Activated T-helper 2 cell treated with anti-CD3 and anti-CD28 coated beads, Interferon-gamma antibody, Interleukin-2, Interleukin-4, amounts not matched to agents 10 μg/mL and 5 μg/mL and 100 μg/mL, durations not matched to agents 14 hours and 24 hours and 36 hours (primary cell): Measurements from ENCODE around the gene SOX4. TPM values are rescaled to one million over a fixed set of nuclear protein-coding genes. Genes with fewer than 3 reads are reported as not detected.

ENCODE experiments used
- DNase-seq: peaks from one replicate; pipeline ENCODE4 v3.0.0; 2021; ENCODE audit warnings: low spot score
- H3K27ac Mint-ChIP-seq: one replicate; pipeline ENCODE4 v1.8.0; 2021; ENCODE audit warnings: mixed read lengths
- H3K27me3 Mint-ChIP-seq: one replicate; pipeline ENCODE4 v1.8.0; 2021; ENCODE audit warnings: low read depth, mixed read lengths
- H3K36me3 Mint-ChIP-seq: one replicate; pipeline ENCODE4 v1.8.0; 2021; ENCODE audit warnings: low read depth, mixed read lengths
- H3K4me1 Mint-ChIP-seq: one replicate; pipeline ENCODE4 v1.8.0; 2021; ENCODE audit warnings: low read depth, mixed read lengths
- H3K4me3 Mint-ChIP-seq: one replicate; pipeline ENCODE4 v1.8.0; 2021; ENCODE audit warnings: low read depth, mild to moderate bottlenecking, moderate library complexity, mixed read lengths
- H3K9me3 Mint-ChIP-seq: one replicate; pipeline ENCODE4 v1.8.0; 2021; ENCODE audit warnings: mixed read lengths
- intact Hi-C: fragments of 100-400 bp; cut with micrococcal nuclease; formaldehyde crosslinking; loops from one replicate; pipeline ENCODE4 v1.15.1; 2023
- total RNA-seq: library from RNA; stranded (reverse); gene quantifications from 2 replicates; pipeline ENCODE4 v1.2.3, GENCODE V29; 2022

The SOX4 gene
- total RNA-seq, 1 donor from 2014 or later = 20.8 TPM

DNA sequence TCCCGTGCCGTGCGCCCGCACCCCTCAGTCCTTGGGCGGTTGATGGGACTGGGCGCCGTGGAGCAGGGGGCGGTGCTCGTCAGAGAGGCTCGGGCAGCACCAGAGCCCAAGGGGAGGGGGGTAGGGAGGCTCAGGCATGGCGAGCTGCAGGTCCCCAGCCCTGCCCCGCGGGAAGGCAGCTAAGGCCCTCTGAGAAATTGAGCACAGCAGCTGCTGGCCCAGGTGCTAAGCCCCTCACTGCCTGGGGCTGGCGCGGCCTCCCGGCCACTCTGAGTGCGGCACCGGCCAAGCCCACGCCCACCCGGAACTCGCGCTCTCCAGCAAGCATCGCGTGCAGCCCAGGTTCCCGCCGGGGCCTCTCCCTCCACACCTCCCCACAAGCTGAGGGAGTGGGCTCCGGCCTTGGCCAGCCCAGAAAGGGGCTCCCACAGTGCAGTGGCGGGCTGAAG lies 16.4 kb downstream of the SOX4 start:
- peaks cover 11% of the 10 kb centered on the region for H3K27me3 Mint-ChIP-seq

DNA sequence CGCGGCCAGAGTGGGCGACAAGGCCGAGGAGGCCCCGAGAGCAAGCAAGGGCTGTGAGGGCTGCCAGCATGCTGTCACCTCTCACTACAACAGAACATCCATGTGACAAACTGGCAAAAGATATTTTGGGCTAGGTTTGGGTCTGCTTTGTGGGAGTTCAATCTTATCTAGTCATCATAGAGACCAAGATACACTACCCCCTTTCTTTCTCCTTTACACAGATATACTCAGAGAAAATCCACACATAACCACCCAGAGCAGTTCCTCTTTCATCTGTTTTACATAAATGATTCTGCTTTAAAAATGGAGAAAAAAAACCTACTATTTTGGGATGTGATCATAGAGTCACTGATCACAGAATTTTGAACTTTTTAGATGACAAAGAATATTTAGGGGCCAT lies 16.8 kb downstream of the SOX4 start:
- no peaks in the 10 kb centered on the region for H3K36me3 Mint-ChIP-seq
- no peak overlapping the region for H3K4me3 Mint-ChIP-seq
- H3K27ac Mint-ChIP-seq = no peak overlapping the region
- intact Hi-C loops = no loop called here
- no peak for DNase-seq
- H3K4me1 Mint-ChIP-seq = peaks cover 3% of the 10 kb centered on the region
- H3K9me3 Mint-ChIP-seq = no peaks in the 10 kb centered on the region
- H3K27me3 Mint-ChIP-seq = peaks cover 15% of the 10 kb centered on the region

More for the DNA sequence above, 16.4 kb downstream of the SOX4 start:
- DNase-seq = no peak
- Mint-ChIP-seq H3K9me3 (no peaks in the 10 kb centered on the region), H3K4me3 (no peak overlapping the region), H3K36me3 (no peaks in the 10 kb centered on the region), H3K4me1 (no peaks in the 10 kb centered on the region), H3K27ac (no peak overlapping the region)
- intact Hi-C loops = no loop called here

DNA sequence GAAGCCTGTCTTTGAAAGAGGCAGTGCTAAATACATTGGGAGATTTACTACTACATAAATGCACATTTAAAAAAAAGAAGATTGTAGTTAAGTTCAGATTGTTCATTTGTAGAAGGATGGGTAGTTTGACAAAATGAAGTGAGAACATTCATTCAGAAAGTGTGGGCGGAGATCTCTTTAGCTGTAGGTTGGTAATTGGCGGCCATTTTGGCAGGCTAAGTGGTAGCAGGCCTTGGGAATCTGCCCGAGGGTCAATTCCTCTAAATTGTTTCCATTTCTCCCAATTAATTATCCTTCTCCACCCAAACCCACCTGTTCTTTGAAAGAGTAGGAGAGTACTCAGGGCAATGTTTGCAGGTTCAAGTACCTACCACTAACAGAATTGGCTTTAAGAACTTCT lies 17.9 kb downstream of the SOX4 start:
- Mint-ChIP-seq H3K4me3 (no peak overlapping the region), H3K27ac (no peak overlapping the region), H3K27me3 (peaks cover 20% of the 10 kb centered on the region), H3K4me1 (peaks cover 4% of the 10 kb centered on the region), H3K36me3 (no peaks in the 10 kb centered on the region), H3K9me3 (no peaks in the 10 kb centered on the region)
- intact Hi-C loops = no loop called here
- DNase-seq = no peak

DNA sequence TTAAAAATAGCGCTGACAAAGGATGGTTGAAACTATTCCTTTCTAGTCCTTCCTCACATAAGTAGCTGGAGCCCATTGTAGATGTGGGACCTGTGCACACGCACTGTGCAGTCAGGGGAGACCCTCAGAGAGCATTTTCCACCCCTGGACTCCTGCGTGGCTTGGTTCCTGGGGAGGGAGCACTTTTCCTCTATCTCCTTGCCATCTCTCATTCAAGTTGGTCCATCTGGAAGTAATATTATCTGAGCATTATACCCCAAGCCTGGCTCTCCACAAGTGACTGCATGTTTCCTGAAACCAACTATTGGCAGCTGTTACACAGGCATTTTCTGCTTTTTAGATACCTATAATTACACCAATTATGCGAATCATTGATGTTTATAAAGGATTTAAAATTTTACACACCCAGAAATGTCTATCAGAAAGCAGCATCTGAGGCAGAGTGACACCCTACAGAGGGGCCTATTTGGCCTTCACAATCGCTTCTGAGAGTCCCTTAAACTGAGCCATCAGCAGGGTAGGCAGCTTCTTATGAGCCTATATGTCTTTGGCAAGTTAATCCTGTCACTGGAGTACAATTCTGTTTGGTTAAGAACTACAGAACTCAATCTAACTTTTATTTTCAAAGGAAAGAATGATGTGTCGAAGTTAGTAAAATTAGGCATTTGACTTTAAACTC lies 18.7 kb downstream of the SOX4 start:
- intact Hi-C loops = no loop called here
- no peak overlapping the region for H3K4me3 Mint-ChIP-seq
- no peaks in the 10 kb centered on the region for H3K36me3 Mint-ChIP-seq
- H3K9me3 Mint-ChIP-seq = no peaks in the 10 kb centered on the region
- peaks cover 20% of the 10 kb centered on the region for H3K27me3 Mint-ChIP-seq
- H3K27ac Mint-ChIP-seq = no peak overlapping the region
- H3K4me1 Mint-ChIP-seq = peaks cover 4% of the 10 kb centered on the region
- DNase-seq = no peak

DNA sequence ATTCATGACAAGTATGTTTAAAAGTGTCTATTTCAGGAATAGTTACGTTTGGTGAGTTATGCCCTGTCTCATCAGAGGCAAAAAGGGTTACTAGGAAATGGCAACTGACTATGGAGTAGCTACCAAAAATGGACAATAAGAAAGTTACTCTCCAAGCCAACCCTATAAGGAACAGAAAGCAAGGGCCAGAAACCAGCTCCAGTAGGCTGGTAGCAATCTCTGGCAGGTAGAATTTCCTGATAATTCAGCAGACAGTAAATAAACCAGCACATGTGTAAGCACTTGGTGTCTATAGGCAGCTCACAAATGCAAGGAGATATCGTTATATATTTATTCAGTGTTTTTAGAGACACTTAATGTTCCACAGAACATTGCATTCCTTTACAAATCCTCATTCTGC lies 20.3 kb downstream of the SOX4 start:
- no peaks in the 10 kb centered on the region for H3K9me3 Mint-ChIP-seq
- intact Hi-C loops = no loop called here
- DNase-seq = no peak
- H3K4me3 Mint-ChIP-seq = no peak overlapping the region
- no peaks in the 10 kb centered on the region for H3K36me3 Mint-ChIP-seq
- H3K27me3 Mint-ChIP-seq = peaks cover 20% of the 10 kb centered on the region
- H3K27ac Mint-ChIP-seq = no peak overlapping the region
- H3K4me1 Mint-ChIP-seq = peaks cover 4% of the 10 kb centered on the region

DNA sequence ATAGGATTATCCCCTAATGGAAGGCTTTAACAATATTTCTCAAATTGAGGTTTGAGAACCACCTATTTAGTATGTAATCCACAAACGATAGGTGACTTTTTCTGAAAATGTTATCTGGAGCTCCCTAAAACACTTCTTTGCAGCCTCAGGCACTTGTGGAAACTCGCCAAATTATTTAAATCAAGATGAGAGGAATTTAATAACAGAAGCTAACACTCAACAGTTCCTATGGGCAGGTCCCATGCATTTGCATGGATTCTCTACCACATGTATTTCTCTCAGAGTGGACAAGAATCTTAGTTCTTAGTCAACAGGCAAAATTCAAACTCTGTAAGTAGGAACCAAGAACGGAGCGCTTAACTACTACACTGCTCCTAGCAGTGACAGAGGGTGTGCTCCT lies 20.7 kb downstream of the SOX4 start:
- Mint-ChIP-seq H3K27ac (no peak overlapping the region), H3K9me3 (no peaks in the 10 kb centered on the region), H3K36me3 (no peaks in the 10 kb centered on the region), H3K4me3 (no peak overlapping the region), H3K4me1 (peaks cover 4% of the 10 kb centered on the region), H3K27me3 (peaks cover 20% of the 10 kb centered on the region)
- intact Hi-C loops = no loop called here
- no peak for DNase-seq

DNA sequence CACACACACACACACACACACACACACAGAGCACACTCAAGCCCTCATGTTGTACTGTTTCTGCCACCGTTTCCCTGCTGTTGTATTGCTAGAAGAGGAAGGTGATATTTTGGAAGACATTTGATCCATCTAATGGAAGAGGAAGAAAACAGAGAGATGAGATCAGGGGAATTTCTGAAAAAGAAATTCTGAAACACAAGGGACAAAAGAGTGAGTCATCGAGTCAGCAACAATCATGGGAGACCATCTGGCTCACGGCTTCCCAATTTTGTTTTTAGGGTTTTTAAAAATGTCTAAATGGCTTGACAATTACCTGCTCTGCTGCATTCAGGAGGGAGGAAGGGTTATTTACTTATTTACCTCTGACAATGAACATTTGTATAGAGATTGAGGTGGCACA lies 22.0 kb downstream of the SOX4 start:
- intact Hi-C loops = no loop called here
- Mint-ChIP-seq H3K27me3 (peaks cover 20% of the 10 kb centered on the region), H3K9me3 (no peaks in the 10 kb centered on the region), H3K4me1 (peaks cover 4% of the 10 kb centered on the region), H3K27ac (no peak overlapping the region), H3K36me3 (no peaks in the 10 kb centered on the region), H3K4me3 (no peak overlapping the region)
- no peak for DNase-seq

DNA sequence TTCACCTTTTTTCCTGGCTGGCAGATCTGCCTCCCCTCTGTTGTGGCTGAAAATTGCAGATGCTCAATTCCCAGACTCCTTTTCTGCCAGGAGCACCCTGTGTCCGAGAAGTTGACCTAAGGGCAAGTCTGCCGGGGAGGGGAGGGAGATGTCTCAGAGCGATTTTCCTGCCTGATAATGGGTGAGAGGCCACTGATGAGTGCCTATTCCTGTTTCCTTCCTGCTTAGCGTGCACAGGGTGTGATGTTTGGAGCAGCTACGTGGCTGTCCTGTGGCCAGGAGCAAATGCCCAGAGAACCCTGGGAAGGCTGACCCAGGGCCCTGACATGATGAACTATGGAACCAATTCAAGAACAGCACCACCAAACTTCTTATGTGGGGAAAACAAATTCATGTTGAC lies 22.5 kb downstream of the SOX4 start:
- no peaks in the 10 kb centered on the region for H3K9me3 Mint-ChIP-seq
- peaks cover 20% of the 10 kb centered on the region for H3K27me3 Mint-ChIP-seq
- H3K4me1 Mint-ChIP-seq = peaks cover 4% of the 10 kb centered on the region
- H3K4me3 Mint-ChIP-seq = no peak overlapping the region
- H3K27ac Mint-ChIP-seq = no peak overlapping the region
- no peak for DNase-seq
- H3K36me3 Mint-ChIP-seq = no peaks in the 10 kb centered on the region
- intact Hi-C loops = no loop called here

DNA sequence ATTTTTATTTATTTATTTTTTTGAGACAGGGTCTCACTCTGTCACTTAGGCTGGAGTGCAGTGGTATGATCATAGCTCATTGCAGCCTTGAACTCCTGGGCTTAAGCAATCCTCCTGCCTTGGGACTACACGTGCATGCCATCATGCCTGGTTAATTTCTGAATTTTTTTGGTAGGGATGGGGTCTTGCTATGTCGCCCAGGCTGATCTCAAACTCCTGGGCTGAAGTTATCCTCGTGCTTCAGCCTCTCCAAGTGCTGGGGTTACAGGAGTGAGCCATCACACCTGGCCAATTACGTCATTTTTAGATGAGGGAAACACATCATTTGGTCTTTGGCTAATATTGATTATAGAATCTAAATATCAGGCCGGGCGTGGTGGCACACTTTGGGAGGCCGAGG lies 32.1 kb downstream of the SOX4 start:
- DNase-seq = no peak
- Mint-ChIP-seq H3K27ac (no peak overlapping the region), H3K36me3 (no peaks in the 10 kb centered on the region), H3K27me3 (no peaks in the 10 kb centered on the region), H3K9me3 (no peaks in the 10 kb centered on the region), H3K4me3 (no peak overlapping the region), H3K4me1 (no peaks in the 10 kb centered on the region)
- intact Hi-C loops = no loop called here

DNA sequence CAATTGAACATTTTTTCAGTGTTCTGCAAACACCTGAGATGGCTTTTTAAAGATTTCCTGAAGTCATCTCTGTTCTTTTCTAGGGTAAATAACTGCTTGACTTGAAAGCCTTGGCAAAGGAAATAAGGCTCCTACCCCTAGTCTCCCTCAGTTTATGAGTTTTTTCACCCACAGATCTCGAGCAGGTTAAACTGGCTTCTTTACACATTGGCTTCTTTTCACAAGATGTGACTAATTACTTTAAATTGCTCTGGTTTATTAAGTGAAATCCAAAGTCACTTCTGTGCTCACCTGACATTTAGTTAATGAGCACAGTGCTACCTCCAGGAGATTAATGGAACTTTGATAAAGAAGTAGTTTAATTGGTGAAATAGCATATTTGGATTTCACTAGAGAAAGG lies 33.2 kb downstream of the SOX4 start:
- Mint-ChIP-seq H3K27ac (no peak overlapping the region), H3K4me1 (no peaks in the 10 kb centered on the region), H3K36me3 (no peaks in the 10 kb centered on the region), H3K9me3 (no peaks in the 10 kb centered on the region), H3K4me3 (no peak overlapping the region), H3K27me3 (no peaks in the 10 kb centered on the region)
- no peak for DNase-seq
- intact Hi-C loops = no loop called here

DNA sequence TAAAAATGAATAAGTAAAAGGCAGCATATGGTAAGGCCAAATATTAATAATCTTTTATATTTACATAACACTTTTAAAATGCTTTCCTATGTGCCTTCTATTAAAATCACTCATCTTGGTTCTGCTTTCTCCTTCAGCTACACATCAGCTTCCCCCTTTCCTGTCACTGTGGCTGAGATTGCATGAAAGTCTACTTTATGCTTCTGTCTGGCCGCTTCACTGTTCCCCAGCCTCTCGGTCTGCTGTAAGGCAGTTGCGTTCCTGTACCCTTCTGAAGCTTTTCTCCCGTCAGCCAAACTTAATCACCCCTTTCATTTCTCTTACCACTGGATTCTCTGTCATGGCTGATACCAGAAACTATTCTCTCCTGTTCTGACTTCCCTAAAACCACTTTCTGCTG lies 34.6 kb downstream of the SOX4 start:
- Mint-ChIP-seq H3K4me3 (no peak overlapping the region), H3K27me3 (no peaks in the 10 kb centered on the region), H3K36me3 (no peaks in the 10 kb centered on the region), H3K27ac (no peak overlapping the region), H3K4me1 (no peaks in the 10 kb centered on the region), H3K9me3 (no peaks in the 10 kb centered on the region)
- no peak for DNase-seq
- intact Hi-C loops = no loop called here

DNA sequence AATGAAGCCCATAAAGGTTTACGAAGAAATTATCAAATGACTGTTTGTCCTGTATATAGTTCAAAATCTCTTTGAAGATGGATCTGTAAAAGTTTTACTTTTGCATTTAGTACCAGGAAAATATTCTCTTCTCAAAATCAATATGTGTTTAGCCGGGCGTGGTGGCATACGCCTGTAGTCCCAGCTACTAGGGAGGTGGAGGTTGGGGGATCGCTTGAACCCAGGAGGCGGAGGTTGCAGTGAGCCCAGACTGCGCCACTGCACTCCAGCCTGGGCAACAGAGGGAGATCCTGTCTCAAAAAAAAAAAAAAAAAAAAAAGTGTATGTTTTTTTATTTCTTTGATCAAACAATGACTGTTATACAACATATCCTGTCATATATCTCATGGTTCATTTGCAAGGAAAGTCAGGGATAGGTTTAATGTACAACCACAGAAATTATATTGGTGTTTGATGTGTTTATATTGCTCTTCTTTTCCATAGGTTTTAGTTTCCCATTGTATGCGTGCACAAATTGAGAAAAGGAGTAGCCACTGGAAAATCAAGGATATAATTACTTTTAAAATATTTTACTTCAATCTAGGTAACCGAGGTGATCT lies 40.1 kb downstream of the SOX4 start:
- H3K9me3 Mint-ChIP-seq = no peaks in the 10 kb centered on the region
- no peaks in the 10 kb centered on the region for H3K4me1 Mint-ChIP-seq
- no peaks in the 10 kb centered on the region for H3K27me3 Mint-ChIP-seq
- intact Hi-C loops = no loop called here
- H3K27ac Mint-ChIP-seq = no peak overlapping the region
- H3K4me3 Mint-ChIP-seq = no peak overlapping the region
- no peak for DNase-seq
- no peaks in the 10 kb centered on the region for H3K36me3 Mint-ChIP-seq

DNA sequence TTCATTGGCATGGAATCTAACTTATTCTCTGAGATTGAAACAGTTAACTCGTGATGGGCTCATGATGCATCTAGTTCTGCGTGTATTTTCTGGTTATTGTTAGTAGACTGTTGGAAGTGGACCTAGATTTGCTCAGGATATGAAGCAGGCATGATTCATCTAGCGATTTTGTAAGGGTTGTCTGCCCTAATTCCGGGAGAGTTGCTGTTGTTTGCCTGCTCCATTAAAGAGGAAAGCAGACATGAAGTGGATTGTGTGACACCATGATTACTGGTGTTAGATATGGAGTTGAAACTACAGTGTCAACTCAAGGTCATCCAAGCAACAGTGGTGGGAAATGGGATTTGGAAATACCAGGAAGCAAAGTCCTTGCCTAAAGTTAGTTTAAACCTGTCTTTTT lies 41.0 kb downstream of the SOX4 start:
- Mint-ChIP-seq H3K4me1 (no peaks in the 10 kb centered on the region), H3K27ac (no peak overlapping the region), H3K36me3 (no peaks in the 10 kb centered on the region), H3K27me3 (no peaks in the 10 kb centered on the region), H3K4me3 (no peak overlapping the region), H3K9me3 (no peaks in the 10 kb centered on the region)
- intact Hi-C loops = no loop called here
- no peak for DNase-seq
